ENCODE data around the gene ST6GALNAC4. TPM values are rescaled to one million over a fixed set of nuclear protein-coding genes. Genes with fewer than 3 reads are reported as not detected.

The ST6GALNAC4 gene
- total RNA-seq, 4 donors from 2014 or later, result 12.5 to 33.0 (median 23.8) TPM

DNA sequence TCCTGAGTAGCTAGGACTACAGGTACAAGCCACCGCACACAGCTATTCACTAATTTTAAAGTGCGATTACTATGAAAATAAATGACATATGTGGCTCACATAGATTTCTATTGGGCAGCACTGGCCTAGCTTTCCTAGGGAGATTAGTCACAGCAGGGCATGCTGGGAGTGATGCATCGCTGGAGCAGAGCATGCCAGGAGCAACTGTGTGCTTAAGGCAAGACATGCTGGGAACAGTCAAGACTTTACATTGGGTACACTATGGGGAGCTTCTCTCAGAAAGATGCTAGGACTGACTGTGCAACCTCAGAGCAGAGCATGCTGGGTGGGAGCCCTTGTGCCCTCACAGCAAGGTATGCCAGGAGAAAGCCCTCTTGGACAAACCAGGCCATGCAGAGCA is 26.8 kb downstream of the ST6GALNAC4 start:
- 94 to 100% methylated on average over 2 to 3 of the region's 3 CpGs for WGBS, 2 donors
- Histone ChIP-seq H3K4me1 (peaks cover 0 to 7% (median 0%) of the 10 kb centered on the region in 3 donors), H3K9me3 (peaks cover 0 to 26% (median 10%) of the 10 kb centered on the region in 3 donors), H3K27me3 (no peaks in the 10 kb centered on the region), H3K4me3 (no peak overlapping the region), H3K27ac (no peak overlapping the region), H3K36me3 (peaks cover 42 to 100% (median 57%) of the 10 kb centered on the region in 3 donors)
- intact Hi-C loops (cut with DNase I), result no loop called here
- TF ChIP-seq, protein P1, sequence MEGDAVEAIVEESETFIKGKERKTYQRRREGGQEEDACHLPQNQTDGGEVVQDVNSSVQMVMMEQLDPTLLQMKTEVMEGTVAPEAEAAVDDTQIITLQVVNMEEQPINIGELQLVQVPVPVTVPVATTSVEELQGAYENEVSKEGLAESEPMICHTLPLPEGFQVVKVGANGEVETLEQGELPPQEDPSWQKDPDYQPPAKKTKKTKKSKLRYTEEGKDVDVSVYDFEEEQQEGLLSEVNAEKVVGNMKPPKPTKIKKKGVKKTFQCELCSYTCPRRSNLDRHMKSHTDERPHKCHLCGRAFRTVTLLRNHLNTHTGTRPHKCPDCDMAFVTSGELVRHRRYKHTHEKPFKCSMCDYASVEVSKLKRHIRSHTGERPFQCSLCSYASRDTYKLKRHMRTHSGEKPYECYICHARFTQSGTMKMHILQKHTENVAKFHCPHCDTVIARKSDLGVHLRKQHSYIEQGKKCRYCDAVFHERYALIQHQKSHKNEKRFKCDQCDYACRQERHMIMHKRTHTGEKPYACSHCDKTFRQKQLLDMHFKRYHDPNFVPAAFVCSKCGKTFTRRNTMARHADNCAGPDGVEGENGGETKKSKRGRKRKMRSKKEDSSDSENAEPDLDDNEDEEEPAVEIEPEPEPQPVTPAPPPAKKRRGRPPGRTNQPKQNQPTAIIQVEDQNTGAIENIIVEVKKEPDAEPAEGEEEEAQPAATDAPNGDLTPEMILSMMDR (IDR thresholded peaks at IDR 0.05), result no peak
- TF ChIP-seq POLR2A (IDR thresholded peaks at IDR 0.05), result no peak
- no peak for DNase-seq

GRCh38 chr9:127887792-127888191 is 29.0 kb downstream of the ST6GALNAC4 start:
- Histone ChIP-seq H3K4me3 (no peak overlapping the region), H3K9me3 (peaks cover 0 to 4% (median 0%) of the 10 kb centered on the region in 3 donors), H3K27me3 (no peaks in the 10 kb centered on the region), H3K4me1 (peaks cover 0 to 24% (median 5%) of the 10 kb centered on the region in 3 donors), H3K27ac (no peak overlapping the region), H3K36me3 (peaks cover 22 to 91% (median 42%) of the 10 kb centered on the region in 3 donors)
- no peak for TF ChIP-seq POLR2A (IDR thresholded peaks at IDR 0.05)
- TF ChIP-seq, protein P1 (IDR thresholded peaks at IDR 0.05), result peak in 1 of 6 experiments; percentile 7
- WGBS, 2 donors, result 82 to 83% methylated on average over 2 of the region's 2 CpGs
- DNase-seq, result no peak
- intact Hi-C loops (cut with DNase I), result no loop called here

GRCh38 chr9:127886401-127886972 is 30.4 kb downstream of the ST6GALNAC4 start:
- Histone ChIP-seq H3K4me1 (peaks cover 0 to 25% (median 5%) of the 10 kb centered on the region in 3 donors), H3K27ac (no peak overlapping the region), H3K9me3 (no peaks in the 10 kb centered on the region), H3K4me3 (no peak overlapping the region), H3K27me3 (no peaks in the 10 kb centered on the region), H3K36me3 (peaks cover 21 to 78% (median 36%) of the 10 kb centered on the region in 3 donors)
- TF ChIP-seq, protein P1 (IDR thresholded peaks at IDR 0.05), result no peak
- no peak for TF ChIP-seq POLR2A (IDR thresholded peaks at IDR 0.05)
- intact Hi-C loops (cut with DNase I), result no loop called here
- no peak for DNase-seq
- WGBS, 2 donors, result 92 to 100% methylated on average over 4 to 15 of the region's 18 CpGs

DNA sequence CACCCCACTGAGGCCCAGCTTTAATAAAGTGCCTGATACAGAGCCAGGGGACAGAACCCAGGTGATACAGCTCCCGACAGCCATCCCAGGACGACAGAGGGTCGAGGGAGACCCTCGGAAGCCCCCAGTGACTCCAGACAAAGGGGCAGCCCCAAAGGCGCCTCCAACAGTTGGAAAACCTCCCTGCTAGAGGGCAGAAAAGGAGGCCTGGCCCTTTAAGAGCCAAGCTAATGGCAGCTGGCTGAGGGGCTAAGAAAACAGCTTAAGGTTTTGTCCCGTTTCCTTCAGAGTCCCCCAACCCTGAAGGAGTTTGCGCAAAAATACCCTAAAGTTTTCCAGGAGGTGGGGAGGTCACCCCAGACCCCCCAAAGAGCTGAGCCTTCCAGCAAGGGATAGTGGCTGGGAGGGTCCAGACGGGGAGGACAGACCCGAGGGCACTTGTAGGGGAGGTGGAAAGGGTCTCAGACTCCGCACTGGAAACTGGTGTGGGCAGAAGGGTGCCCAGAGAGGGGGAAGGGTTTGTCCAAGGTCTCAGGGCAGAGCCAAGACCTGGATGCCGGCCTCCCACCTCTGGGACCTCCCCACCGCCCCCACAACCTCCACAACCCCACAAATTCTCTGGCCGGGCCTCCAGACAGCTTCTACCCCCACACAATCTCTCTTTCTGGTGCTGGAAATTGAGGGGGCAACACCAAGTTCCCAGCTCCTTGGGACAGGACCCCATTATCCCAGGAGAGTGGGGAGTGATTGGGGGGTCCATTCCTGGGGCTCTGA is 31.1 kb downstream of the ST6GALNAC4 start:
- peaks cover 19 to 70% (median 32%) of the 10 kb centered on the region in 3 donors for H3K36me3 ChIP-seq
- no peak overlapping the region for H3K4me3 ChIP-seq
- no peaks in the 10 kb centered on the region for H3K9me3 ChIP-seq
- H3K27ac ChIP-seq, result no peak overlapping the region
- intact Hi-C loops (cut with DNase I), result no loop called here
- no peak for DNase-seq
- H3K27me3 ChIP-seq, result no peaks in the 10 kb centered on the region
- WGBS, 2 donors, result 60 to 82% methylated on average over 5 to 12 of the region's 13 CpGs
- H3K4me1 ChIP-seq, result peaks cover 0 to 25% (median 5%) of the 10 kb centered on the region in 3 donors
- TF ChIP-seq, protein P1 (IDR thresholded peaks at IDR 0.05), result no peak
- TF ChIP-seq POLR2A (IDR thresholded peaks at IDR 0.05), result no peak

GRCh38 chr9:127884976-127885490 is 31.8 kb downstream of the ST6GALNAC4 start:
- Histone ChIP-seq H3K9me3 (no peaks in the 10 kb centered on the region), H3K27ac (peak overlapping the region in 1 of 4 donors; percentile 19), H3K4me3 (no peak overlapping the region), H3K36me3 (peaks cover 12 to 64% (median 26%) of the 10 kb centered on the region in 3 donors), H3K27me3 (no peaks in the 10 kb centered on the region), H3K4me1 (peaks cover 0 to 25% (median 5%) of the 10 kb centered on the region in 3 donors)
- DNase-seq, result no peak
- TF ChIP-seq POLR2A (IDR thresholded peaks at IDR 0.05), result no peak
- TF ChIP-seq, protein P1 (IDR thresholded peaks at IDR 0.05), result no peak
- WGBS, 2 donors, result 62% methylated on average over 3 of the region's 15 CpGs; no CpG with 5 or more reads in 1 of the 2 donors
- intact Hi-C loops (cut with DNase I), result no loop called here

Measured in esophagus squamous epithelium (tissue), 5 donors.